OCI-LY7 (cell line): Measurements from ENCODE around the gene IRF2.
"Not testable (repeated sequence)": the region's sequence is repeated elsewhere in the genome, so short reads cannot be mapped to it uniquely, and the experiment has no call there.

Experiments used
- EZH2phosphoT487 ChIP-seq: fragments of 200-600 bp; sonication (generic); IDR thresholded peaks from 2 replicates; pipeline ENCODE4 v1.6.1; 2018; ENCODE audit warnings: low read depth, borderline replicate concordance, mild to moderate bottlenecking, mixed run types, antibody characterized with exemption, low read length, moderate library complexity, mixed read lengths
- TF ChIP-seq, protein P1 (sequence below): fragments of 200-600 bp; sonication (generic); conservative IDR thresholded peaks from 2 replicates; pipeline ENCODE4 v1.5.1; 2014; ENCODE audit warnings: mild to moderate bottlenecking, antibody characterized with exemption, low read length, moderate library complexity, mixed read lengths

- TF ChIP-seq, protein P1, sequence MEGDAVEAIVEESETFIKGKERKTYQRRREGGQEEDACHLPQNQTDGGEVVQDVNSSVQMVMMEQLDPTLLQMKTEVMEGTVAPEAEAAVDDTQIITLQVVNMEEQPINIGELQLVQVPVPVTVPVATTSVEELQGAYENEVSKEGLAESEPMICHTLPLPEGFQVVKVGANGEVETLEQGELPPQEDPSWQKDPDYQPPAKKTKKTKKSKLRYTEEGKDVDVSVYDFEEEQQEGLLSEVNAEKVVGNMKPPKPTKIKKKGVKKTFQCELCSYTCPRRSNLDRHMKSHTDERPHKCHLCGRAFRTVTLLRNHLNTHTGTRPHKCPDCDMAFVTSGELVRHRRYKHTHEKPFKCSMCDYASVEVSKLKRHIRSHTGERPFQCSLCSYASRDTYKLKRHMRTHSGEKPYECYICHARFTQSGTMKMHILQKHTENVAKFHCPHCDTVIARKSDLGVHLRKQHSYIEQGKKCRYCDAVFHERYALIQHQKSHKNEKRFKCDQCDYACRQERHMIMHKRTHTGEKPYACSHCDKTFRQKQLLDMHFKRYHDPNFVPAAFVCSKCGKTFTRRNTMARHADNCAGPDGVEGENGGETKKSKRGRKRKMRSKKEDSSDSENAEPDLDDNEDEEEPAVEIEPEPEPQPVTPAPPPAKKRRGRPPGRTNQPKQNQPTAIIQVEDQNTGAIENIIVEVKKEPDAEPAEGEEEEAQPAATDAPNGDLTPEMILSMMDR: not testable (repeated sequence)
- not testable (repeated sequence) for TF ChIP-seq EZH2phosphoT487
These were observed 98.7 kb downstream of the IRF2 start for GRCh38 chr4:184375623-184376022.
